Mucosa of gallbladder (tissue), 1 donor: ENCODE results near the gene GTF2A1L. TPM values are rescaled to one million over a fixed set of nuclear protein-coding genes. Genes with fewer than 3 reads are reported as not detected.
"Not testable (repeated sequence)": the region's sequence is repeated elsewhere in the genome, so short reads cannot be mapped to it uniquely, and the experiment has no call there.

Experiments used
- DNase-seq: peaks from one replicate; pipeline ENCODE4 v3.0.0-alpha.2; 2020; ENCODE audit warnings: low spot score
- total RNA-seq: library from RNA; stranded (reverse); gene quantifications from one replicate; pipeline ENCODE4 v1.2.1, GENCODE V29; 2021
- donor health status: DM: no; HTN: no; CAD: no.

The GTF2A1L gene
- total RNA-seq, 1 donor from 2014 or later: 6.2 TPM

DNA sequence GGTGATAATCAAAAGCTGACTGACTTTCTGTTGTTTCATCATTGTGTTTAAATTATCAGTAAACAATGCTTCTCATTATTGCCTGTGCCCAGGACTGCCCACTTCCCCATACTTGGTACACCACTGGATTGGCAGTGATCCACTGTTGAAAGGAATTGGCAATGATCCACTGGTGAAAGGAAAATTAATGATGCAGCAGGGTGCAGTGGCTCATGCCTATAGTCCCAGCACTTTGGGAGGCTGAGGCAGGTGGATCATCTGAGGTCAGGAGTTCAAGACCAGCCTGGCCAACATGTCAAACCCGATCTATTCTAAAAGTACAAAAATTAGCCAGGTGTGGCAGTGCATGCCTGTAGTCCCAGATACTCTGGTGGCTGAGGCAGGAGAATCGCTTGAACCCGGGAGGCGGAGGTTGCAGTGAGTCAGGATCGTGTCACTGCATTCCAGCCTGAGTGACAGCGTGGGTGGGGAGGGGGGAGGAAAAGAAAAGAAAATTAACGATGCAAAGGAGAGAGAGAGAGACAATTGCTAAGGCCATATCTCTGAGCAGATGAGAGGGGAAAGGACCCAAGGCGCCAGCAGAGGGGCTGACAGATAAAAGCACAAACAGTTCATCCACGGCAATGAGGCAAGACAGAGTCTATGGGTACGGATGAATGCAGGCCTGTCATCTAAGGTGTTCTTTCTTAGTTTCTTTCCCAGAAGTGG is 10.2 kb upstream of the GTF2A1L start:
- DNase-seq: no peak

DNA sequence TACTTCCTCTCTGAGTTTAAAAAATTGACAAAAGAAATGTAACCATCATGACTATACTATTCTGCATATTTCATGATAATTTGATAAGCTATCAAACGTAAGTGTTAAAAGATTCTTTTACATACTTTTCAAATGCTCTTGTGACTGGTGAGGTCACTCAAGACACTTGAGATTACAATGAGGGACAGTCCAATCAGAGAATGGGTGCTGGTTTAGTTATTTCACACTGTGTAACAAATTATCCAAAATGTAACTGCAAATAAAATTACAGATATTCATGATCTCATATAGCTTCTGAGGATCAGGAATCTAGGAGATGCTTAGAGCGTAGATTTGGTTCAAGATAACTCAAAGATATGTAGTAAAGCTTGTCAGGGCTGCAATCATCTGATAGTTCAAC is 4.4 kb upstream of the GTF2A1L start:
- no peak for DNase-seq

DNA sequence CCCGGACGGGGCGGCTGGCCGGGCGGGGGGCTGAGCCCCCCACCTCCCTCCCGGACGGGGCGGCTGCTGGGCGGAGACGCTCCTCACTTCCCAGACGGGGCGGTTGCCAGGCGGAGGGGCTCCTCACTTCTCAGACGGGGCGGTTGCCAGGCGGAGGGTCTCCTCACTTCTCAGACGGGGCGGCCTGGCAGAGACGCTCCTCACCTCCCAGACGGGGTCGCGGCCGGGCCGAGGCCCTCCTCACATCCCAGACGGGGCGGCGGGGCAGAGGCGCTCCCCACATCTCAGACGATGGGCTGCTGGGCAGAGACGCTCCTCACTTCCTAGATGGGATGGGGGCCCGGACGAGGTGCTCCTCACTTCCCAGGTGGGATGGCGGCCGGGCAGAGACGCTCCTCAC is 3.1 kb upstream of the GTF2A1L start:
- not testable (repeated sequence) for DNase-seq

DNA sequence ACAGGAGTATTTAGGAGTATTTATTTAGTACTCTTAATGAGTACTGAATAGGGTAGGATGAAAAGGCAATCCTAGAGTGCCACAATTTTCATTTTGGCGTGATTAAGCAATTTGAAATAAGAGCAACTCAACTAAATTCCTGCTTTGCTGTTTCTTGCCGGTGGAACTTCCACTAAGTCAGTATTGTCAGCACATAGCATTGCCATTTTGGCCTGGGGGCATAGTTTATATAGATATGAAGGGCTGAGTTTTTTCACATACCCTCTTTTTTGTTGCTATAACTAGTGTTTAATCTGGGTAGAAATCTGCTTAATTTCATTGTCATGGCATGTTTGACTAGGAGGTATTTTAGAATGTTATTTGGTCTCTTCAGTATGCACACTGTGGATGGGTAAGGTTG is 1.9 kb downstream of the GTF2A1L start:
- DNase-seq: no peak

DNA sequence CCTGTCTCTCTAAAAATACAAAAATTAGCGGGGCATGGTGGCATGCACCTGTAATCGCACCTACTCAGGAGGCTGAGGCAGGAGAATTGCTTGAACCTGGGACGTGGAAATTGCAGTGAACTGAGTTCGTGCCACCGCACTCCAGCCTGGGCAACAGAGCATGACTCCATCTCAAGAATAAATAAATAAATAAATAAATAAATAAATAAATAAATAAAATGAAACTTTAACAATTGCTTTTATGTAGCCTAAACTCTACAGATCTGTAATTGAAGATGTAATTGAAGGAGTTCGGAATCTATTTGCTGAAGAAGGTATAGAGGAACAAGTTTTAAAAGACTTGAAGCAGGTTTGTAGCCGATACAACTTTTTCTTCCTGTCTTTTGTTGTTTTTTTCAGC is 2.9 kb downstream of the GTF2A1L start:
- DNase-seq: no peak

DNA sequence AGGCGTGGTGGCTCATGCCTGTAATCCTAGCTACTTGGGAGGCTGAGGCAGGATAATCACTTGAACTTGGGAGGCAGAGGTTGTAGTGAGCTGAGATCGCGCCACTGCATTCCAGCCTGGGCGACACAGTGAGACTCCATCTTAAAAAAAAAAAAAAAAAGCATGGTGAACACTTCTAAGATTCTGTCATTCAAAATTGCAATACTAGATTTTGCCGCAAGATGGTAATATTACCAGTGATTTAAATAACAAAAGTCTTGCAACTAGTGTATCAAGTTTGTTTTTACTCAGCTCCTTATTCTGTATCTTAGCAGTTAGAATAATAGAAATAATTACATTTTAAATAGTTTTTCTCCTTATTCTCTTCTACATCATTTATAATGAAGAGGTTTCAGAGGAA is 5.0 kb downstream of the GTF2A1L start:
- DNase-seq: not testable (repeated sequence)

DNA sequence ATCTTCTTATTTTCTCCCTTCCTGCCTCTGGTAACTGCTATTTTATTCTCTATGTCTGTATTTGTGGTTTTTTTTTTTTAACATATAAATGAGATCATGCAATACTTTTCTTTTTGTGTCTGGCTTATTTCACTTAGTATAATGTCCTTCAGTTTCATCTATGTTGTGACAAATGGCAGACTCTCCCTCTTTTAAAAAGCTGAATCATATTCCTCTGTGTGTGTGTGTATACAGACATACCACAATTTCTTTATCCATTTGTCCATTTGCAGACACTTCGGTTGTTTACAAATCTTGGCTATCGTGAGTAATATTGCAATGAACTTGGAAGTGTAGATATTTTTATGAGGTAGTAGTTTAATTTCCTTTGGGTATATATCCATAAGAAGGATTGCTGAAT is 7.0 kb downstream of the GTF2A1L start:
- DNase-seq: no peak

DNA sequence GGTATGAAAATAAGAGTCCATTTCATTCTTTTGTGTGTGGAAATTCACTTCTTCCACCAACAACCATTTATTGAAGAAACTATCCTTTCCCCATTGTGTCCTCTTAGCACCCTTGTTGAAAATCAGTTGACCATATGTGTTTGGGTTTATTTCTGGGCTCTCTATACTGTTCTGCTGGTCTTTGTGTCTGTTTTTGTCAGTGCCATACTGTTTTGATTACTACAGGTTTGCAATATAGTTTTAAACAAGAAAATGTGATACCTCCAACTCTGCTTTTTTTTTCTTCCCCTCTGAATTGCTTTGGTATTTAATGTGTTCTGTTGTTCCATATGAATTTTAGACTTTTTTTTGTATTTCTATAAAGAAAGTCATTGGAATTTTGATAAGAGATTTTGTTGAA is 8.4 kb downstream of the GTF2A1L start:
- DNase-seq: no peak

DNA sequence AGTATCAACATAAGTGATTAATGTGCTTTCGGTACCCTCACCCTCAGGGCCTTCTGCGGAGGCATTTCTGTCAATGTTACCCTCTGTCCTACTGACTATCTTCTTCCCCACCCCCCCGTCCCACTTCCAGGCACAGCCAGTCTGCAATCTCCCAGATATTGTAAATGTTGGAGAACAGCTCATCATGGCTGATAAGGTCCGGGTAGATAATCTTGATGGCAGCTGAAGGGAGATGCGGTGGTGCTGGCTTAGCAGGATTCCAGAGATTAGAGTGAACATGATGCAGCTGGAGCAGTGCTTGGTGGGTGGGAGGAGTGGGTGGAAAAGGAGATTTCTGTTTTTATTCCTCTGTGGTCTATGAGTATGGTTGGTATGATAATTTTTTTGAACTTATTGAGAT is 15.5 kb downstream of the GTF2A1L start:
- DNase-seq: no peak

DNA sequence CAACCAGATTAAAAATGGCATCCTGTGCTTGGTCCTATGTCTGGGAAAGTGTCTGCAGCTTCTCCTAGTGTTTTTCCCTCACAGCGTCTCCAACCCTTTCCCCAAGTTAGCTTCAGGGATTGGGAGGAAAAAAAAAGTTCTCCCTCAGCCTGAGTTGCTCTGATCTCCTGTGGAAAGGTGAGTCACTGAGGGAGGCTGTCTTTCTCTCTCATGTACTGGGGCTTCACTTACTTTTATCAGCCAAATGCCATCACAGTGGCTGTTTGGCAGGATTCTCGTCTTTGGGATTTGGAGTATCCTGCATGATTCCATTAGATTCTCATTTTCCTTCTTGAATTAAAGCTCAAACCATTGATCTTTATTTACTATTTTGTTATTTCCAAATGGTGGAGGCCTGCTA is 18.1 kb downstream of the GTF2A1L start:
- DNase-seq: no peak

DNA sequence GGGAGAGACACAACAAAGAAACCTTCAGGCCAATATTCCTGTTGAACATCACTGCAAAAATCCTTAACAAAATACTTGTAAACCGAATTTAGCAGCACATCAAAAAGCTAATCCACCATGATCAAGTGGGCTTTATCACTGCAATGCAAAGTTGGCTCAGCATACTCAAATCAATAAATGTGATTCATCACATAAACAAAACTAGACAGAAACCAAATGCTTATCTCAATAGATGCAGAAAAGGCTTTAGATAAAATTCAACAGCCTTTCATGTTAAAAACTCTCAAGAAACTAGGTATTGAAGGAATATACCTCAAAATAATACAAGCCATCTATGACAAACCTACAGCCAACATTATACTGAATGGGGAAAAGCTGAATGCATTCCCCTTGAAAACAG is 20.6 kb downstream of the GTF2A1L start:
- DNase-seq: no peak

DNA sequence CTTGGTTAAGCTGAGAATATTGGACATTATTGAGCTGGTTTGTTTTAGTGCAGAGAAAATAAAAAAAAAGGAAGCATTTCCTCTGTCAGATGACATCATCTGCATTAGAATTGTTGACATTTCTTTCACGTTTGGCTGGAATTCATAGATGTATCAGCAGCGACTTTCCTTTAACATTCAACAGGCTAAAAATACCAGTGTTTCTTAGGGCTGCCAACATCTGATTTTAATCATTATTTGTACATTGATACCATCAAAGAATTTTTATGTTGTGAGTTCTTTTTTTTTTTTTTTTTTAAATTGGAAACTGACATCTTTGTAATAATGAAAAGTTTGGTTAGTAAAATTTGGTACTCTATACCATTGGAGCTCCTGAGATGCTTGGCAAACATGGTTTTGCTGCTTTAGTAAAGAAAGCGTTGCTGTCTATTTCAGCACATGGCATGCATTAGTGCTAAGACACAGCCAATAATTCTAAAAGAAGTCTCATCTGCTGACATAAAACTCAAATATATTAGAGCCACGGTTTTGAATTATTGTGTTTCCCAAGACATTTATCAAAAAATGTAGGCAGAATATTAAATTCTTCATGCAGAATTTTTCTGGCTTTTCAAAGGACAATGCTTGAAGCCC is 33.6 kb downstream of the GTF2A1L start:
- no peak for DNase-seq

DNA sequence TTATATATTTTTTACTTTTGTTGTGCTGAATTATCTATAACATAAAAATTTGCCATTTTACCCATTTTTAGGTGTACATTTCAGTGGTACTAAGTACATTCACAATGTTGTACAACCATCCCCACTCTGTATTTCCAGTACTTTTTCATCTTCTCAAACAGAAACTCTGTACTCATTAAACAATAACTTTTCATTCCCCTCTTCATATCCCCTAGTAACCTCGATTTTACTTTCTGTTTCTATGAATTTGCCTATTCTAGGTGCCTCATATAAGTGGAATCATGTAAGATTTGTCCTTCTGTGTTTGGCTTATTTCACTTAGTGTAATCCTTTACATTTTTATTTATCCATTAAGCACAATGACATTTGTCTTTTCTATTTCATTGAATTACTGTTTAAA is 51.3 kb downstream of the GTF2A1L start:
- DNase-seq: no peak

DNA sequence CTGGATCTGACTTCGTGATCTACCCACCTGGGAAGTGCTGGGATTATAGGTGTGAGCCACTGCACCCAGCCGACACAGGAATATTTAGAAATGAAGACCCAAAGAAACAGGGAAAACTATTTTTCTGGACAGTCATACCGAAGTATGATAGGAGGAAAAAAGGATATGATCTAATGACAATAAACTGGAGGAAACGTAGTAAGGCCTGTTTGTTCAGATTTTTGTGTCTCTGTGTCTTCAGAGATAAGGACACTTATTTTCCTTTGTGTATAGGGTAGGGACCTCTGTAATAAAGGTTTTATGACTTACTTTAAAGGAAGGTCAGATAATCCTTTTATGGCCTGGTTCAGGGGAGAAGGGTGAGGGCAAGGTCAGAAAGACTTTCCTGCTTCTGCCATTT is 55.9 kb downstream of the GTF2A1L start:
- no peak for DNase-seq

DNA sequence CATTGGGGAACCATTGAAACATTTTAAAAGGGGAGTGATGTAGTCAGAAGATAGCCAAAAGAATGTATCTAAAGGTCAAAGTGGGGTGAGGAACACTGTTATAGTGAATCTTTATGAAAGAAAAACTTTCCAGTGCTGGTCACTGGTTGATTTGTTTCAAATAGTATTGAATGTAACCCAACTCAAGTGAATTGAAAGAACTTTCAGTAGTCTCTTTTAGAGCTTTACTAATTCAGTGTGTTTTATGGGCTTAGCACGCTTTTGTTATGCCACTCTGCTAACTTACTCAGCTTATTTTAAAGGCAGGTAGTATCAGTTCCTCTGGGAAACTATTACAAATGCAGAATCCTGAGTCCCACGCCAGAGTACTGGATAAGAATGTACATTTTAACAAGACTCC is 57.3 kb downstream of the GTF2A1L start:
- no peak for DNase-seq

DNA sequence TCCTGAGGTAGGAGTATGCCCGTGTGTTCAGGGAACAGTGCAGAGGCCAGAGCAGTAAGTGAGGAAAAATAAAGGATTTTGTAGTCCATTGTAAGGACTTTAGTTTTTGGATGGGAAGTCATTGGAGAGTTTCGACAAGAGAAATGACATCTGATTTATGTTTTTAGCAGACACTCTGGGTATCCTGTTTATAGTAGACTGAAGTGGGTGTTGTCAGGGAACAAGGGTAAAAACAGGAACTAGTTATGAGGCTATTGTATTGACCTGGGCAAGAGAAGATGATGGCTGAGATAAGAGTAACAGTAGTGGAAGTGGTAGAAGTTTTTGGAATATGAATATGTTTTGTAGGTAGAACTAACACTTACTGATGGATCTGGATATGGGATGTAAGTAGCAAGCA is 59.8 kb downstream of the GTF2A1L start:
- DNase-seq: no peak

DNA sequence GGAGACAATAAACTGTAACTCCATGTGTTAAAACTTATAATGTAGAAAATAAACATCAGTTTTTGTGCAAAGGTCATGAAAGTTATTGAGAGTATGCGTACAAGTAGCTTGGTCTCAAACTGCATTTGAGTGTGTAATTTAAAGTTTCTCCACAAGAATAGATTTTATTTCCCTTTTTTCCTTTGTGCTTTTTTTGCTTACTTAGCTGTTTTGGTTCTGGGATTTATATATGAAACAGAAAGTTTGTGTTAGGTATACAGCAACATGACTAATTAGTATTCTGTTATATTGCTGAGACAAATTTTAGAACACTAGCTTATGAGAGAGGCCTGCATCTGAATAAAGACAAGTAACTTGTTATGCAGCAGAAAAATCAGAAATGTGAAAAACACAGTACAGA is 67.5 kb downstream of the GTF2A1L start:
- no peak for DNase-seq

DNA sequence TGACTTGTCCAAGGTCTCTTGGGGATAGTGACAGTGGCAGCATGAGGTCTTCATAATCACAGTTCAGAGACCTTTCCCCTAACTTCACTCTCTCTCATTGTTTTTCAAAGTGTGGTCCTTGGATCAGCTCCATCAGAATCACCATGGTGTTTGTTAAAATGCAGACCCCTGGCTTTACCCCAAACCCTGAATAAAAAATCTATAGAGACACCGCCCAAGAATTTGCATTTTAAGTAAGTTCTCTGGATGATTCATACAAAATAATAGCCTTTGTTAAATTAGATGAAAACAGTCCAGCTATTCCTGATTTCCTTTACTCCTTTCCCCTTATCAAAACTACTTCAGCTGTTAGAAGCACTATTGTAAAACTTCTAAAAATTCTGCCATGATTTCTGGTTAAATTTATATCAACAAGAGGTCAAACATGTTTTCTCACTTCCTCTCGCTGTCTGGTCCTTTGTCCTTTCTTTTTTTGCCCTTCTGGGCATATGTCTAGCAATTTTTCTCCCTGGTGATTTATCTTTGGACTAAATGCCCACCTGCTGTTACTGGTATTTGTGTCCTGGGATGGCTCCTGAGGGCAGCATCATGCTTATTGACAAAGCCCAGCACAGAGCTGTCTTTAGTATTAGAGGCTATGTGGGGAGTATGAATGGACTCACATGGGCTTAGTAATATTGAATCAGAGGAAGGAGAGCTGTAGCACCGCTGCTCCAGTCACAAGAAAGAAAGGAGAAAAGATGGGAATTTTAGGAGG is 74.5 kb downstream of the GTF2A1L start:
- no peak for DNase-seq

DNA sequence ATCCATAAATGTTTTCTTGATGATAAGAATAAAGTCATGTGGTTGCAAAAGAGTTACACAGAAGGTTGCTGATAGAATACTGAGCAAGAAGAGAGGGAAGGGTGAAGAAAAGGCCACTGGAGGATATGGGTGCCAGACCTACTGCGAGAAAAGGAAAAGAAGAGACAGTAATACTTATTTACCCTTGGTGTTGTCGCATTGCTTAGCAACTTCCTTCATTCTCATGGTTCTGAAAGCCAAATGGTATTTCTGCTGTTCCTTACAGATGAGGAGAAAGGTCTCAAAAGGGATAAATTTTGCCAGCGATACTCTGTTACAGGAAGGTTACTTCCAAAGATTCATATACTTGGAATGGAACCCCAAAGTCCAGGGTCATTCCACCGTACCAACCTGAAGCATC is 75.4 kb downstream of the GTF2A1L start:
- DNase-seq: no peak

DNA sequence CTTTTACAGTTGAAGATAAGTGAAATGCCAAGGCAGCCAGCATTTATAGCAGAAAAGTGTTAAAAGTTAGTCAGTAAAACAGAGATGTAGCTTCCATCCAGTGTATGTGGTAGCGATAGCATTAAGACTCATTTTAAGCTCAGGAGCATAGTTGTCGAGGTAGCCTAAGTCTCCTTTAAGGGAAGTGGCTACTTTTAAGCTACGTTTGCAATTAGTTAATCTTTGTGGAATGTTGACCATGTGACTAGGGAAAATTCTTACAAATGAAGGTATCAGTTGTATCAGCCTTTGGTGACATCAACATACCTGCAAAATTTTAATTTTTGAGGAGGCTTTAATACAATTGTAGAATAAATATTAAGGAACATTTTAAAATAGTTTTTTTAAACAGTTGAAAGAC is 76.0 kb downstream of the GTF2A1L start:
- no peak for DNase-seq

DNA sequence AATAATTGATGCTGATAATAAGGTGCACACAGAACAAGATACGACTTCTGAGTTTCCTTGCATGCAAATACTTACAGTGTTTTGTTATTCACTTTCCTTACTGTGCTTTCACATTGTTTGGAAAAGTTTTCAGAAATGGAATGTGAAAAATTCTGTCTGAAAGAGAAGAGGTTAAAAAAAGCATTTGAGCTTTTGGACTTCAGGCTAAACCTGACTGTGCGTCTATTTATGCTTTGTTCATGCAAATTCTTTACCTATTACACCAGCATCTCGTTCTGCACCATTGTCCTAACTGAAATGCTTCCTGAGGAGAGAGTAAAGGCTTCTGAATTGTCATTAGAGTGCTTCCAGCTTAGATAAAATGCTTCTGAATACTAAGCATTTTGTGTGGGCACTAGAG is 76.5 kb downstream of the GTF2A1L start:
- DNase-seq: no peak

DNA sequence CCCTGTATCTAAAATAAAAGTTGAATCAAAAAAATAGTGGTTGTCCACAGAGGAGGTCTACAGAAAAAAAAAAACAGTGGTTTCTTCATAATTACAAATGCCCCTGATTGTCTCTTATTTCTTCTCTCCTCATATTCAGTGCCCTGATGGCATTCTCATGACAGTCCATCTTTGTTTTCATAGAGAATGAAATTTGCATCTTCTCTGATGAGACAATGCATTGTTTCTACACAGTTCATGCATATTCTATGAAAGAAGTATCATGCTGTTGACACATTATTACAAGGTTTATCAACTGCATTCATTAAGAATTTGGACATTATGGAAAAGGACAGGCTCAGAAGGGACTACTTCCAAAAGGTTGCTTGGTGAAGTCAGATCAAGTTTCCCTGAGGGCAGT is 78.3 kb downstream of the GTF2A1L start:
- no peak for DNase-seq

DNA sequence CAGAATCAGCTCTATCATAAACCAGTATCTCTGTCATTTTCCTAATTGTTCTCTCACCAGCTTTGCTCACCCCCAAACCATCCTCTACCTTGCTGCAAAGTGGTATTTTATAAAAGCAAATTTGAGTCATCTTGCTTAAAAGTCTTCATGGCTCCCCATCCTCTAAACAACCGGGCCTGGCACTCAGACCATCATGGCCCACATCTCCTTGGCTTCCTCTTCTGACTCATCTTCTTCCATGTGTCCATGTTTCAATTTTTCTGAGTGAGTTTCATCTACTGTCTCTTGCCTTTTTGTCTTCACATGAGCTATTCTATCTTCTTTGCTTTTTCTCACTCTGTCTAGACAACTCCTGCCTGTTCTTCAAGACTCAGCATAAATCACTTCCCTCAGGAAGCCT is 79.2 kb downstream of the GTF2A1L start:
- DNase-seq: no peak
